Activated CD8-positive, alpha-beta memory T cell treated with anti-CD3 and anti-CD28 coated beads for 24 hours (primary cell): ENCODE measurements around the gene BID.

Experiments used
- DNase-seq: peaks from one replicate; pipeline ENCODE4 v3.0.0-alpha.2; 2020

The BID gene

DNA sequence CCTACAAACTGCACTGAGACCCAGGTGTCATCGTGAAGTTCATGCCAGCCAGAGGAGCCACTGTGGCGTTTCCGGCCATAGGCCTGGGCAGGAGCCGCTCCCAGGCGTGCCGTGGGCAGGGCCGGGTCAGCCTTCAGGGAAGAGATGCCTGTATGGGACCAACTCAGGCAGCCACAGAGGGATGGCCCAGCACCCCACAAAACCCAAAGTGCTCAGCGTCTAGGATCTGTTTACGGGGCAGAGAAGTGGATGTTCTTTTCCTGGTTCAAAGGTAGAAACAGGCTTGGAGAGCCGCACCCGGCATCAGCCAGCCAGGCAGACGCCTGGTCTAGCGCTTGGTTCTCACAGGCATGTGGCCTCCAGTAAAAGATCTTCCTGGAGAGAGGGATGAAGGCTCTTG is 8.4 kb upstream of the BID start:
- no peak for DNase-seq

DNA sequence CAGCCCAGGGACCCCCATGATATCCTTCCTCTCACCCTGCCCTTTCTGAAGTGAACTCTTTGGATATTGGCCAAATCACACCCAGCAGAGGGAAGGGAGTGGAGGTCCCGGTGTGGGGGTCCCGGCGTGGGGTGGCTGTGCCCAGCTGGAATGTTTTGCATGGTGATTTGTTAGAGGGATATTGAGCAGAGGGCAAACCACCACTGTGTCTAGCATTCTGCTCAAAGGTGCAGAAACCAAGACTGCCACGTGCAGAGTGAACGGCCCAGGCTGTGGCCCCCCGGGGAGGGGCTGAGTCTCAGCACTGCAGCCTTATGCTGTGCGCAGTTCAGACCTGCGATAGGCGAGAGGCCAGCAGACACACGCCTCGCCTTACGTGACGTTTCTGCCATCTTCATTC is 7.9 kb upstream of the BID start:
- DNase-seq: no peak

DNA sequence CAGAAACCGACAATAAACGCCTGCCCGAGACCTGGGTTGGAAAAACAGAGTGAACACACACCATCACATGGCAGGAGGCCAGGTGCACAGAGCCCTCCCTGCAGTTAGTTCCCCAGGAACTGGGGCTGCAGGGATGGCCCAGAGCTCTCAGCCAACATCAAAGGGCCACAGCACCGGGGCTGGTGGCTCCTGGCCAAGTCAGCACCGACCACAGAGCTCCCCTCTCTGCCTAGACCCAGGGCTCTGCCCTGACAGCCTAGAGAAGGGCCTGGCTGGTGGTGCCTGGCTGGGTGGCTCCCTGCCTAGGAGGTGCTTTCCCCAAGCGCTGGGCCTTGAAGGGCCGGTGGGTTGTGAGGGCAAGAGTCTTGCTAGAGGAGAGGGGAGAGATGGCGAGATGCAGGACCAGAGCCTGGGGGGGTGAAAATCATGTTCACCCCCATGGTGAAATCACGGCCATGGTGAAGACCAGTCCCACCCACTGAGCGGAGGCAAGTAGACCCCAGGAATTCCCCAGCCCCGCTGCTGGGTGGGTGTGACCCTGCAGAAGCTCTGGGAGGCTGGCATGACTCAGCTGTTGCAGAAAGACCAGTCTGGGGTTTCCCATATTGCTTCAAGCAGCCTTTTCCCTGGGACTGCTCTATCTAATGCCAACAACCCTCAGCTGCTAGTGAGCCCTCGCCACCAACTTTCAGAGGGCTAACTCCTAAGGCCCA is 7.2 kb upstream of the BID start:
- peak; percentile 86 for DNase-seq

DNA sequence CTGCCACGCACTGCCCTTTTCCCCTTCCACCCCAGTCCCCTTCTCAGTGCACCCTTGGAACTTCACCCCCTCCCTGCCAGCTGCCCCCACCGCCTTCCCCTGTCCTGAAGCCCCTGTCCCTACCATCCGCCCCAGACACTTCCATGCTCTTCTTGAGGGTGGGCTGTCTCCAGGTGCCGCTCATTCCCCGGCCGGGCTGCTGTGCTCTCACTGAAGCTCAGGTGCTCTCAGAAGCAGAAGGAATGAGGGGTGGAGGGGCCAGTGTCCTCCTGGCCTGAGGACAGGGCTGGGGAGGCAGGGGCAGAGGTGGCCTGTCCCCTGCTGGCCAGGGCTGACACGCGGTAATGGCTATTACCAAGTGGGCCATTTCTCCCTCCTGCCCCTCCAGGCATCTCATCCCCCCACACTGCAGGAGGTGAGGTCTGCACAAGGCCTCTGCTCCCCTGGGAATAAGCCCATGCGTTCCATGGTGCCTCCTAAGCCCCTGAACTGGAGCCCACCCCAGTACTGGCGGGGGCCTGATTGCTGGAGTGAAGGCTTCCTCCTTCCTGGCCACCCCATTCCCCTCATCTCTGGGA is 6.6 kb upstream of the BID start:
- DNase-seq: no peak

DNA sequence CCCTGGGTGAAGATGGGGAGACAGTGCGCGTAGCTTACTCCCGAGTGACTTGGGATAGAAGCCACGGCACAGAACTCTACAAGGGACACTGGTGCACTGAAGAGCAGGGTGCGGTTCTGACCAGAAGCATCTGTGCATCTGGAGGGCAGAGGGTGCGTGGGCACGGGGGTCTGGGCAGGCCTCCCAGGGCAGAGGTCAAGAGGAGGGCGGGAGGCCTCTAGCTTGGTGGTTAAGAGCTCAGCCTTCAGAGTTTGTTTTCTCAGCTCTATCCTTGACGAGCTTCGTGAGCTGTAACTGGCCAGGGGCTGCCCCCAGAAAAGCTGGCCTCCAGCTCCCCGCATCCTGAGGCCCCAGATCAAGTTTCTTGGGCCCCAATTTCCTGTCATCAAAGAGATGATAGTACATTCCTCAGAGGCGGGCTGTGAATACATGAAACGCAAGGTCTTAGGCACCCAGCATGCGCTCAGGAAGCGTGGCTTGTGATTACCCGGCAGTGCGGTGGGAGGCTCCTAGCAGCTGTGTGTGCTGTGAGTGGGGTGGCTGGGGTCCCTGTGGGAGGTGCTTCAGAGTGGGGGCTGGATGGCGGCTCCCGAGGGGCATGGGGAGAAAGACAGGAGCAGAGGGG is 6.0 kb upstream of the BID start:
- DNase-seq: no peak

DNA sequence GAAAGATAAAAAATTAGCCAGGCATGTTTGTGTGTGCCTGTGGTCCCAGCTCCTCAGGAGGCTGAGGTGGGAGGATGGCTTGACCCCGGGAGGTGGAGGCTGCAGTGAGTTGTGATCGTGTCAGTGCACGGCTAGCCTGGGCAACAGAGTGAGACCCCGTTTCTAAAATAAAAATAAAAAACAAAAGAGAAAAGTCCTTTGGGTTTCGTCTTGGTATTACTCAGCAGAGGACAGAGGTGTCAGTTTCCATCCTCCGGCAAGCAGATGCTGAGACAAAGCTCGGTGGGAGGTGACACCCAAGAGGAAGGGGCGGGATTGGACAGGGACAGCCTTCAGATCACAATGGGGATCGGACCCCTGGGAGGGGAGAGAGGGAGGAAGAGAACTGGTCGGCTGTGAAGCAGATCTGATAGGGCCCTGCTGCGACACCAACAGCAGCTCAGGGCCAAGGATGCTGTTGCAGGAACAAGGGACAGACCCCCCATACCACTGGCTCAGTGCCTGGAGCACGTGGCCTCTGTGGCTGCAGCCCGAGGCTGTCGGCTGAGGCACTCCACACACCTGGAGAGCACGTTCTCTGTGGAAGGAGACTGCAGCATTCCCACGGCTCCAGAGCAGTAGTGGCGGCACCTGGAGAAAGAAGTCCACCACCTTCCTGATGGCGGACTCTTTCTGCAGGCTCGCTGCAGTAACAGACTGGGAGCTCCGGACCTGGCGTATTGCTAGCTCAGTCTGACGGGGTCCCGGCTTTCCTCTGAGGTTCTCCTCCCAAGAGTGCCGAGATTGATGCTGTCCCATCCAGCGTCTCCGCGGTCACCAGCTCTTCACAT is 5.2 kb upstream of the BID start:
- no peak for DNase-seq

DNA sequence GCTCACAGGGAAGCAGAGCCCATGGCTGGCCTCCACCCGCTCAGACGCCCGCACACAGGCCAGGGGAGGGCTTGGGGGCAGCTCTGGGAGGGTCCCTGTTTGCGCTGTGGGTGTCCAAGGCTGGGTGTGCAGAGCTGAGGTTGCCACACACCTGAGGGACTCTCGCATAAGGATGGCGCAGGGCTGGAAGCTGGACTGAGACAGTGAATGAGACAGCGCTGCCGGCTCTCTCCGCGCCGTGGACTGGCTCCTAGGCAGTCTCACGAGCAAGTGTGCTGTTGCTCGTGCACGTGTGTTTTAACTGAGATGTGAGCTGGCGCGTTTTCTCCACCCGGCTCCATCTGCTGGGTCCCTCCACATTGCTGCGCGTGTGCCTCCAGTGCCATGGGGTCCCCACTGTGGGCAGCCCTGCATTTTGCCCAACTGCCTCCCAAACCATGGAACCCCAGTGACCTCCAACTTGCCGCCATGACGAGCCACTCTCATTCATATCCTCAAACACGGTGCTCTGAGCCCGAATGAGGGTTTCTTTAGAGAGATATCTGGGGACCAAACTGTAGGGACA is 4.2 kb upstream of the BID start:
- DNase-seq: no peak

DNA sequence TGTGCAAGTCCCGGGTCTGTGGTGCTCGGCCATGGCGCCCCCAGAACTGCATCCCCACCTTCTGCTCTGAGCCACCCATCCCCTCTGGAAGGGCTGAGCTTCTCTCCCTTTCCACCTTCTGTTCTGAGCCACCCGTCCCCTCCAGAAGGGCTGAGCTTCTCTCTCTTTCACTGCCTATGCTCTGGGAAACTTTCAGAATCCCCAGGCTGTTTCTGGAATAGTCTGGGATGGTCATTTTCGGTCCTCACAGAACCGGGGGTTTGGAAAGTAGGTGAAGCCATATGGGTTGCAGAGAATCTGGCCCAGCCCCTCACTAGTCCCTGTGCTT is 3.4 kb upstream of the BID start:
- DNase-seq: no peak

DNA sequence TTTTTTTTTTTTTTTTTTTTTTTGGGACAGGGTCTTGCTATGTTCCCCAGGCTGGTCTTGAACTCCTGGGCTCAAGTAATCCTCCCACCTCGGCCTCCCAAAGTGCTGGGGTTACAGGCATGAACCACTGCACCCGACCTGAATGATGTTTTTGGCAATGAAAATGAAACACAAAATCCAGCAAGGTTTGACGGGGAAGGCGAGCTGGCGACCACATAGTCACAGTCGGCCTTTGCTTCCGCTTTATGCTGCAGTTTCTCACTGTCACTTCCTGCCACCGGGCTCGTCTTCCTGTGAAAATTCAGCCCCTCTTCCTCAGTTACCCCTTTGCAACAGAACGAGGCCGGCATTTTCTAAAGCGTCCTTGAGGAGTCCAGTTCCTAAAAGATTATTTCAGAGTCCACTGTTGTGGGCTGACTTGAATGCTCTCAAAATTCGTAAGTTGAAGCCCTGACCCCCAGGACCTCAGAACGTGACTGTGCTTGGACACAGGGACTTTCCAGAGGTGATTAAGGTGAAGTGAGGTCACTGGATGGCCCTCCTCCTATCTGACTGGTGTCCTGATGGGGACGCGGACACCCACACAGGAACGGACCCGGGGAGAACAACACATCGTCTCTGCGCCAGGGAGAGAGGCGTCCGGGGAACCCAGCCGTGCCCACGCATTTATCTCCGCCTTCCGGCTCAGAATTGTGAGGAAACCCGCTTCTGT is 2.9 kb upstream of the BID start:
- DNase-seq: peak; percentile 83

DNA sequence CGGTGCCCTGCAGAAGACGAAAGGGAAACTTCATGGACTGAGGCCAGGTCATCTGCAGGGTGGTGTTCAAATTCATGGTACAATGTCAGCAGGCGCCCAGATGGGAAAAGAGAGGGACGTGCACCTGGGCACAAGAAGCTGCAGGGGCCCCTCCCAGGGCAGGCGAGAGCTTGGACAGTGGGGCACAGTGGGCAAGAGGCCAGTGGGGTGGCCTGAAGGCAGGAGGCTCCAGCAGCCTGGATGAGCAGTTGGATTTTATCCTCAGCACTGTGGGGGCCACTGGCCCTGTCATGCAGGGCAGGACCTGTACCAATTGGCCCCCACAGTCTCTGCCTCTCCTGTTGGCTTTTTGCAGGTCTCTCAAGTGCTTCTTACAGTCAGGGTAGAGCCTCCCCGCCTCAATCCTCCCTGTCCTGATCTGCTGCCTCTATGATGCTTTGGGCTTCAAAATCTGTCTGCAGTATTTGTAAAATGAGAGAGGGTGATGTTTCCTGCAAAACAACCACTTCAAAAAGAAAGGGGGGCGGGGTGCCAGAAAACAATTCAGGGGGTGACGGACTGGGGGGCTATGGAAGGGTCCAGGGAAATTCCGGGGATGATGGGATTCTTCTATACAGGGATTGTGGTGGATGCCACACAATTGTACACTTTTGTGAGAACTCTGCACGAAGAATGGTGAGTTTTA is 1.7 kb upstream of the BID start:
- DNase-seq: no peak

DNA sequence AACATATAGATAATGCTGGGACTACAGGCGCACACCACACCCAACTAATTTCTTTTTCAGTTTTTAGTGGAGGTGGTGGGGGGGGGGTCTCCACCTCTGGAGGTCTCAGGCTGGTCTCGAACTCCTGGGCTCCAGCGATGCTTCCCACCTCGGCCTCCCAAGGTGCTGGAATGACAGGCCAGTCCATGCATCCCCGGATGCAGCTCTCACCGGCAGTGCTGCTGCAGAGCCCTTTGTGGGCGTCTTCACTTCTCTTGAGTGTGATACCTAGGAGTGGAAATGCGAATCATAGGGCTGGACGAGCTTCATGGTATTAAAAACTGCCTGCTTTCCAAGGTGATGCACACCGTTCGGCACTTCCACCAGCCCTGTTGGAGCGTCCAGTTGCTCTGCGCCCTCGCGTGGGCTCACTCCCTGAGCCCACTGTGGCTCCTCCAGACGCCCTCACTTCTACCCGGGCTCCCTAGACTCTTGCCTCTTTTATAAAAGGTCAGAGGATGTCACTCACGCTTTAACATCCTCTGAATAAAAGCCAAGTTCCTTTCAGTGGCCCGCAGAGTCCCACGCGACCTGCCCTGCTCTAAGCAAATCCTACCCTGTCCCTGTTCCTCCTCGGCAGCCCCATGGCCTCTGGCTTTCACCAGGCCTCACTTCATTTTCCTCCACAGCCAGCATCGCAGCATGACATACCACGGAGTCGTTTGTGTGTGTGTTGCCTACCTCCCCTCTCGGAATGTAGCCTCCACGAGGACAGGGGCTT is 837 bp upstream of the BID start:
- no peak for DNase-seq

DNA sequence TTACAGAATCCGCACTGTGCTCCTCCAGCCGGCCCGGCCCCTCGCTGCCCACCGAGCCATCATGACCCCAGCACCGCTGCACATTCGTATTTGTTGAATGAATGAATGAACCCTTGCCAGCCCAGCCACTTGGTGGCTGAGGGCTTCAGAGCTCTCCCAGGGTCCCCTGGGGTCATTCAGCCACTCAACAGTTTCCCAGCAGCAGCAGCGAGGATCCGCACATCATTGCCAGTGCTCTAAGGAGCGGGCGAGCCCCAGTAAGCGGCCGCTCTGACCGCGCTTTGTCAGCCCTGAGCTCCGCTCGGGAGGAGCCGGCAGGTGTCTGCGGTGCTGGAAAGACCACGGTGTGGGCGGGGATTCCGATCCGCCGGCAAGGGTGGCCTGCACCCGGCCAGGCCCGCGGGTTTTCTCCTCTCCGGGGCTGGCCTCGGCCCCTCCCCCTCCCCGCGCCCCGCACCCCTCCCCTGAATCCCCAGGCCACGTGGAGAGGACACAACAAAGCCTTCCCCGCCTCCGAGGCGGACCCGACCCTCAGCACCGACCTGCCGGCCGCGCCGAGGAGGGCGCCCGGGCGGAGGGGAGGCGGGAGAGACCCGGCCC is 563 bp downstream of the BID start:
- peak; percentile 84 for DNase-seq

DNA sequence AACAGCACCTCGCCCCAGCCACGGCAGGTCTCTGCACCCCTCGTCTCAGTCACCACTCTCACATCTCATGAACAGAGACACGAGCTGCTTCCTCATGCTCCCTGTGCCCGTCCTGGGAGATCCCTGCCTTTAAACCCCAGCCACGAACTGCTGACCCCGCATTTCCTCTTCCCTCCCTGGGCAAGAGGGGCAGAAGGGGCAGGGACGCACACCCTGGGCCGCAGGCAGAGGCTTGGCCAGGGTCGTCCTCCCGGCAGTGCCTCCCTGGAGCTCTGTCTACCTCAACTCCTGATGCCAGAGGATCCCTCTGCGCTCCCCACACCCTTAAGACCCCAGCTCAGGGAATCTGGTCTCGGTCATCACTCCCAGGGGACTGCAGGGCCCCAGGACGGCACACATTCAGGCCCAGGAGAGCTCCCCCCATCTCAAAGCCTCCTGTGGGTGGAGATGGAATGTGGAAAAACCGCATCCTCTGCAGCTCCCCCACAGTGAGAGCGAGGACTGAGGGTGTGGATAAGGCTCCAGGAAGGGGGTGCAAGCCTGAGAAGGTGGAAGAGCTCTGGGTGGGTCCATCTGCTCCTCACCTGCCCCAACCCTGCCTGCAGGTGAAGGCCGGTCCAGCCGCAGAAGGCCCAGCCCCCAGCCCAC is 1.2 kb downstream of the BID start:
- DNase-seq: no peak

DNA sequence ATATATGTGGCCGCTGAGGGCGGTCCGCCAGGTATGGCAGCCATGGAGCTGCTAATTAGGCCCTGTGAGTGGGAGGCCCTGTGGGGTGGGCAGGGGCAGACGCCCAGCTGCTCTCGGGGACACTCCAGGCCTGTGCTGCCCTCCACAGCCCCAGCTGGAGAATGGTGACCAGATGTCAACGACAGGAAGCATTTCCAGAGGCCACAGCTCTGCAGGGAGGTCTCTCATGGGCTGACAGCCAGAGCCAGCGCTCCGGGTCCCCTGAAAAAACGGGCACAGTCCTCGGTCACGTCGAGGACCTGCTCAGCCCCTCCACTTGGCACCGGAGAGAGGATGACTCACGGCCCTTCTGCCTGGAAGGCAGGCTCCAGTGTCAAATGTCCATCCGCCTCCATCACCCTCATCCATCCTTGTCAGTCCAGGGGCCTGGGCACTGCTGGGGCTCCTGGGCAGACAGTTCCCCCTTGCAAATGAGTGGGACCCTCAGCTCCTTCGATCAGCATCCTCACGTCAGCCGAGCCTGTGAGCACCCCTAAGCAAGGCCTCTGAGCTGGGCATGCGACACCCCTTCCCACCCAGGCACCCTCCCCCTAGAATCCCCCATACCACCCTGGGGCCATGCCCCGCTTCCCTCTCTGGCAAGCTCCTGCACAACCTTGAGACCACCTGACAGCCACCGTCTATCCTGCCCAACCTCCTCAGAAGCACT is 1.9 kb downstream of the BID start:
- no peak for DNase-seq

DNA sequence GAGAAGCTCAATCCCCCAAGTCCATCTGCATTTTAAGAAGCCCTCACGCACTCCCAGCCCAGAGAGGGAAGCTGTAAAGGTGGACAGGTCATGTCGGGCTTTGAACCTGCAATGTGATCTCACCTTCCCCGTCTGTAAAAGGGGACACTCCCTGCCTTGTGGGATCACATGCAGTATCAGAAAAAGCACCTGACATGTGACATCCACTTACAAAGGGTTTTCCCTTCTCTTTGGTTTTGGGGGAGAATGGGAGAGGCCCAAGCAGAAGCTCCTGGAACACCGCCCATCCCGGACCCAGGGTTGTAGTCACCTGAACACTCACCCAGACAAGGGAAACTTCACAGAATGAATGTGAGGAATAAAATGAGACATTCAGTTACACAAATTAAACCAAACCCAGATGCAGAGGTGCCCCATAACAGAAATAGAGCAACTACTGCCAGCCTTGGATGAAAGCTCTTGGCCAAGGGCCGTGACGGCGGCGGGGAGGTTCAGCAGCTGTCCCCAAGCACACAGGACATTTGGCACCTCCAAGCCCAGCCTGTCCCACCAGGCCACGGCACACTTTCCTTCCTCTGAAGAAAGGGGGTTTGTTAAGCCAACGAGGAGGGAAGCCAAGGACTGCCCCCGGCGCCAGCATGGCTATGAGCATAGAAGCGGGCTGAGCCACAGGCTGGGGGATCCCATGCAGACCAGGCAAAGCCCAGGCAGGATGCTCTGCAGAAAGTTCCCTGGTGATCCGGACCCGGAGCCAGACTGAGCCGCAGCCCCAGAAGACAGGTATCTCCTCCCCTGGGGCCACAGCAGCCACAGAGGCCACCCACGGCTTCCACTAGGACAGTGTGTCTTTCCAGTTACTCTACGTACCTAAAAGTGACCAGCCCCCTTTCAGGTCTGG is 3.8 kb downstream of the BID start:
- no peak for DNase-seq

DNA sequence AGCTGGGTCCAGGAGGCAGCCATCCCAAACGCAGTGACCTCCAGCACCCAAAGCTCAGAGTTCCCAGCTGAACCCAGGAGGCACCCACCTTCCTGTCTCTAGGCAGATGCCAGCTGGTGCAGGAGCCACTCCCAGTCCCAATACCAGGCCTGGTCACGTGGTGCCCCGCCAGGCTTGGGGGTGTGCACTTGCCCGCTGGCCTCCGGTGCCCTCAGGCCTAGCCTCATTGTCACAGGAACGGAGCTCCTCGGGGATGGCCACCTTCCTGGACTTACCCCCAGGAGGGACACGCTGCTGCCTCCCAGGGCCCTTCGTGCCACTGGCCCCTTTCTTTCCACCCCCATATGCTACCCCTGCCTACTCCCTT is 4.6 kb downstream of the BID start:
- DNase-seq: no peak

DNA sequence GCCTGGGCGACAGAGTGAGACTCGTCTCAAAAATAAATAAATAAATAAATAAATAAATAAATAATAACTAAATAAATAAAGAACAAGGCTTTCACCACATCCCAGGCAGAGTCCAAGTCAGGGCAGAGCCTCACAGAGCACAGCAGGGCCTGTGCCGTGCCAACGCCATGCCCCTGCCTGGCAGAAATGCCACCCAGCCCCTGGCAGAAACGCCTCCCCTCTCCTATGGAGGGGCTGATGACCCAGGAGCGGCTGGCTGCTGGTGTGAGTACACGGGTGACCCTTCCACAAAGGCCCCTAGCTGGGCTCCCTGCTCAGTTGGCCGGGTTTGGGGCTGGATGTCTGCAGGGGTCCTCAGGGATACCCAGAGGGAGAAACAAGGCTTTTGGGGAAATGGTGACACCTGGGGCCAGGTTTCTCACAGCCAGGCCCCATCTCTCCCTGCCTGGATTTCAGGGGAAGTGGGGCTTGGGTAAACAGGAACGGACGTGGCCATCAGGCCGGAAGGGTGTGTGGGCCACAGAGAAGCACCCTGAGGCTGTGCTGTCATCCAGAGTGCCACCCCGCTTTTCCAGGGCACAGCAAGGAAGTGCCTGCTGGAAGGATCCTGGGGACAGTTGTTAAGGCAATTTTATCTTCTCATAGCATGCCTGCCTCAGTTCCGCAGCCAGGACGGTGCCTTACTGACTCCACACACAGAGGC is 5.1 kb downstream of the BID start:
- no peak for DNase-seq
